IPS DF 19.7 (cell line): ENCODE measurements around the gene CHST7.

ENCODE experiments used
- DNase-seq: peaks from one replicate; pipeline ENCODE4 v3.0.0-alpha.2; 2013; ENCODE audit warnings: low read depth, low spot score

Gene CHST7

GRCh38 chrX:46647251-46647650 is 73.7 kb downstream of the CHST7 start:
- DNase-seq = no peak
